NK-92 treated with Interleukin-12 subunit alpha and Interleukin-12 subunit beta, amount 100 ng/mL, for 24 hours (cell line): ENCODE results near the gene PRAMEF6.
"Not testable (repeated sequence)": the region's sequence is repeated elsewhere in the genome, so short reads cannot be mapped to it uniquely, and the experiment has no call there.

Experiments used
- DNase-seq: peaks from one replicate; lab custom pipeline; 2025; lab: John Stamatoyannopoulos, UW

The PRAMEF6 gene

GRCh38 chr1:12947480-12947879, at the start of gene PRAMEF6:
PRAMEF6 (minus strand) TSS chr1:12947580; CDS start chr1:12942518, 5,062 bp downstream.
- not testable (repeated sequence) for DNase-seq

GRCh38 chr1:12924368-12924767, 23.0 kb downstream of the PRAMEF6 start:
- not testable (repeated sequence) for DNase-seq

- not testable (repeated sequence) for DNase-seq
Measured at GRCh38 chr1:12921749-12922148, 25.6 kb downstream of the PRAMEF6 start.

DNA sequence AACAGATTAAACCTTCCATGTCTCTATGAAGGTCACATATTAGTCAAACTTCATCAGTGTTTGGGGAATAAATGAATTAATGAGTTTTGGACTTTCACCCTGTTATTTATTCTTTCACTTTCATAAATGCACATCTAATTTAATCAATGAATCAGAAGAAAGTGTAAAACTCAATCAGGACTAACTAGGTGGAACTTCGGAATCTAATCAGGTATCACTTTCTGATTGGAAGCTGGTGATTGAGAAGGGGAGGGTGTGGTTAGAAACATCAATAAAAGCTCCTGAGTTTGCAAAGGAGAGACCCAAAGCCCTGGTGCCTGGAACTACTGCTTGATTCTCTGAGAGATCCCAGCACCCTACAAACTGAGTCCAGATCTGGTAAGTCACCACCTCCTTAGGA, 31.1 kb downstream of the PRAMEF6 start, which contains the start of gene PRAMEF7:
TSS of gene PRAMEF7 (plus strand) at position 301 of the 400 bp plus-strand sequence. CDS start 1,083 bp downstream, outside the sequence.
- DNase-seq, result not testable (repeated sequence)

DNA sequence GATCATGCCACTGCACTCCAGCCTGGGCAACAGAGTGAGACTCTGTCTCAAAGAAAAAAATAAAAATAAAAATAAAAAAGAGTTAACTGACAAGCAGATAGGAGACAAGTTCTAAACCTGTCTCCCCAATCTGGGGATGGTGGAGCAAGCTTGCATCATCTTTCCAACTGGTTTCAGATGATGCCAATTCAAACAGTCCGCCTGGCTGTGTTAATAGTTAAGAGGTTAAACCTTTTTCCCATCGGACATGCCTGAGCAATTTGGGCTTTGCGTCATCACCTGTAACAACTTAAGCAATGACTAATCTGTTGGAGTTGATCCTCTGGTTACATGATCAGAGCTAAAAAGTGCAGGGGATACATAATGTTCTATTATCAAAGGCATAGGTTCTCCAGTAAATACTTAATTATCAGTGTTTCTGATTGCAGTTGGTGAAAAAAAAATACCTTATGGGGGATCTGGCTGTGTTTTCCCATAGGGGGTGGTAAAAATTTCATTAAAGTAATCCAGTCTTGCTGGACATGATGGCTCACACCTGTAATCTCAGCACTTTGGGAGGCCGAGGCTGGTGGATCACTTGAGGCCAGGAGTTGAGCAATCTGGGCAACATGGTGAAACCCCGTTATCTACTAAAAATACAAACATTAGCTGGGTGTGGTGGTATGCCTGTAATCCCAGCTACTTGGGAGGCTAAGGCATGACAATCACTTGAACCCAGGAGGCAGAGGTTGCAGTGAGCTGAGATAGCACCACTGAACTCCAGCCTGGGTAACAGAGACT, 43.4 kb downstream of the PRAMEF6 start:
- not testable (repeated sequence) for DNase-seq

- not testable (repeated sequence) for DNase-seq
Measured at GRCh38 chr1:12899186-12899585, 48.2 kb downstream of the PRAMEF6 start.

GRCh38 chr1:12898170-12898569, 49.2 kb downstream of the PRAMEF6 start, which contains the start of gene PRAMEF10:
PRAMEF10 (minus strand) TSS chr1:12898270; CDS start chr1:12895847, 2,423 bp downstream.
- not testable (repeated sequence) for DNase-seq
